GM12878 (cell line): ENCODE results near the gene SLC6A8. TPM values are rescaled to one million over a fixed set of nuclear protein-coding genes. Genes with fewer than 3 reads are reported as not detected.

ENCODE experiments used
- CEBPB ChIP-seq, 2 experiments: fragments of 150-350 bp in 1 of 2; IDR thresholded peaks; 2 replicates each; pipeline ENCODE4 v1.6.1; 2012 to 2014; ENCODE audit warnings: low read depth in 2 of 2, low read length in 2 of 2, borderline replicate concordance in 1 of 2, inconsistent platforms in 1 of 2
- HCFC1 ChIP-seq: fragments of 150-350 bp; IDR thresholded peaks from 2 replicates; pipeline ENCODE4 v1.6.1; 2014; ENCODE audit warnings: low read length
- KAT2A ChIP-seq: conservative IDR thresholded peaks from 2 replicates; pipeline ENCODE4 v1.6.1; 2011; ENCODE audit warnings: low read depth, low read length; ENCODE audit not compliant: control insufficient read depth
- LARP7 ChIP-seq: fragments of 450-650 bp; IDR thresholded peaks from 2 replicates; pipeline ENCODE4 v1.6.1; 2017; ENCODE audit warnings: mild to moderate bottlenecking
- RFX5 ChIP-seq: IDR thresholded peaks from 2 replicates; pipeline ENCODE4 v1.6.1; 2011; ENCODE audit warnings: low read depth, low read length, improper control_type of control experiment
- polyA plus RNA-seq, 11 experiments: library from polyadenylated mRNA; depleted of rRNA in 4 of 11; unstranded in 6 of 11; stranded (reverse) in 5 of 11; fragments of >200 nt; fragmentation: Nextera tagmentation in 4 of 11; fragmentation: Illumina TruSeq in 1 of 11; extraction: Ambion mirVana in 4 of 11; extraction: Trizol in 1 of 11; gene quantifications; 1 replicate in 1 of 11; 2 replicates in 10 of 11; pipeline versions ENCODE4 v1.2.1 to v1.2.3, GENCODE V29; 2011 to 2016; ENCODE audit warnings: inconsistent platforms in 2 of 11, missing spikeins in 2 of 11, low read depth in 1 of 11
- total RNA-seq, 4 experiments: library from RNA; depleted of rRNA in 3 of 4; stranded (reverse); fragments of >200 nt in 3 of 4; fragmentation: Illumina TruSeq in 1 of 4; extraction: Trizol in 1 of 4; gene quantifications; 2 replicates each; pipeline versions ENCODE4 v1.2.1 to v1.2.3, GENCODE V29; 2013 to 2021
- TF ChIP-seq, protein P1 (sequence below): fragments of 450-650 bp; formaldehyde crosslinking; IDR thresholded peaks from 2 replicates; pipeline ENCODE4 v1.5.0; 2022; ENCODE audit warnings: mild to moderate bottlenecking, missing genetic modification characterization
- TF ChIP-seq, protein P2 (sequence below): fragments of 150-350 bp; IDR thresholded peaks from 2 replicates; pipeline ENCODE4 v1.6.1; 2016; ENCODE audit warnings: low read depth, low read length

The SLC6A8 gene
- total and polyA plus RNA-seq, 10 of the 15 experiments (the other 5 are each of a cell fraction or from before 2014, with no cell fraction given), result 0.01 to 0.72 (median 0.17) TPM; not detected in 6

DNA sequence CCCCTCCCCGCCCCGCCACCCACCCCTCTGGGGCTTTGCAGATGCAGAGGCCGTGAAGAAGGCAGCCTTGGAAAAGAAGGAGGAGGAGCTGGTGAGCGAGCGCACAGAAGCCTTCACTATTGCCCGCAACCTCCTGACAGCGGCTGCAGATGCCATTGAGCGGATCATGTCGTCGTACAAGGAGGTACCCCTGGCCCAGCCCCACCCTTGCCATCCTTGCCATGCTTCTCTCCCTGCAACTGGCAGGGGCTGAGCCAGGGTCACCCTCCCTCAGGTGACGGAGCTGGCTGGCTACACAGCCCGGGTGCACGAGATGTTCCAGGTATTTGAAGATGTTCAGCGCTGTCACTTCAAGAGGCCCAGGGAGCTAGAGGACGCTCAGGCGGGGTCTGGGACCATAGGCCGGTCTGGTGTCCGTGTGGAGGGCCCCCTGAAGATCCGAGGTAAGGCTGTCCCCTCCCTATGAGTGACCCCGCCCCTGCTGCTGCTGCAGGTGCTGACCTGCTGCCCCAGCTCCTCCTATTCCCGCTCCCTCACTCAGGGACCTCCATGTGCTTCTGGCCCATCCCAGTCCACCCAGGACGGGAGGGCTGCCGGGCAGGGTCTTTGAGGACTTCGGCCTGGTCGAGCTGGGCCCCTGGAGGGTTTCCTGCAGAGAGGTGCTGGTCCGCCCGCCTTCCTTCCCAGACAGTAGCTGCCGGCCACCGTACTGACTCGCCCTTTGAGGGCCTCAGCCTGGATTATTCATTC, 48.5 kb downstream of the SLC6A8 start (continued):
- TF ChIP-seq, protein P1, sequence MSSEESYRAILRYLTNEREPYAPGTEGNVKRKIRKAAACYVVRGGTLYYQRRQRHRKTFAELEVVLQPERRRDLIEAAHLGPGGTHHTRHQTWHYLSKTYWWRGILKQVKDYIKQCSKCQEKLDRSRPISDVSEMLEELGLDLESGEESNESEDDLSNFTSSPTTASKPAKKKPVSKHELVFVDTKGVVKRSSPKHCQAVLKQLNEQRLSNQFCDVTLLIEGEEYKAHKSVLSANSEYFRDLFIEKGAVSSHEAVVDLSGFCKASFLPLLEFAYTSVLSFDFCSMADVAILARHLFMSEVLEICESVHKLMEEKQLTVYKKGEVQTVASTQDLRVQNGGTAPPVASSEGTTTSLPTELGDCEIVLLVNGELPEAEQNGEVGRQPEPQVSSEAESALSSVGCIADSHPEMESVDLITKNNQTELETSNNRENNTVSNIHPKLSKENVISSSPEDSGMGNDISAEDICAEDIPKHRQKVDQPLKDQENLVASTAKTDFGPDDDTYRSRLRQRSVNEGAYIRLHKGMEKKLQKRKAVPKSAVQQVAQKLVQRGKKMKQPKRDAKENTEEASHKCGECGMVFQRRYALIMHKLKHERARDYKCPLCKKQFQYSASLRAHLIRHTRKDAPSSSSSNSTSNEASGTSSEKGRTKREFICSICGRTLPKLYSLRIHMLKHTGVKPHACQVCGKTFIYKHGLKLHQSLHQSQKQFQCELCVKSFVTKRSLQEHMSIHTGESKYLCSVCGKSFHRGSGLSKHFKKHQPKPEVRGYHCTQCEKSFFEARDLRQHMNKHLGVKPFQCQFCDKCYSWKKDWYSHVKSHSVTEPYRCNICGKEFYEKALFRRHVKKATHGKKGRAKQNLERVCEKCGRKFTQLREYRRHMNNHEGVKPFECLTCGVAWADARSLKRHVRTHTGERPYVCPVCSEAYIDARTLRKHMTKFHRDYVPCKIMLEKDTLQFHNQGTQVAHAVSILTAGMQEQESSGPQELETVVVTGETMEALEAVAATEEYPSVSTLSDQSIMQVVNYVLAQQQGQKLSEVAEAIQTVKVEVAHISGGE (CRISPR knock-in tag), result no peak
- no peak for TF ChIP-seq LARP7
- TF ChIP-seq RFX5, result no peak
- no peak for TF ChIP-seq HCFC1
- no peak for TF ChIP-seq KAT2A
- TF ChIP-seq CEBPB (IDR thresholded peaks at IDR 0.05; ENCODE audit: borderline replicate concordance in 1 of 2, low read depth in 2 of 2, low read length in 2 of 2), result no peak
- TF ChIP-seq, protein P2, sequence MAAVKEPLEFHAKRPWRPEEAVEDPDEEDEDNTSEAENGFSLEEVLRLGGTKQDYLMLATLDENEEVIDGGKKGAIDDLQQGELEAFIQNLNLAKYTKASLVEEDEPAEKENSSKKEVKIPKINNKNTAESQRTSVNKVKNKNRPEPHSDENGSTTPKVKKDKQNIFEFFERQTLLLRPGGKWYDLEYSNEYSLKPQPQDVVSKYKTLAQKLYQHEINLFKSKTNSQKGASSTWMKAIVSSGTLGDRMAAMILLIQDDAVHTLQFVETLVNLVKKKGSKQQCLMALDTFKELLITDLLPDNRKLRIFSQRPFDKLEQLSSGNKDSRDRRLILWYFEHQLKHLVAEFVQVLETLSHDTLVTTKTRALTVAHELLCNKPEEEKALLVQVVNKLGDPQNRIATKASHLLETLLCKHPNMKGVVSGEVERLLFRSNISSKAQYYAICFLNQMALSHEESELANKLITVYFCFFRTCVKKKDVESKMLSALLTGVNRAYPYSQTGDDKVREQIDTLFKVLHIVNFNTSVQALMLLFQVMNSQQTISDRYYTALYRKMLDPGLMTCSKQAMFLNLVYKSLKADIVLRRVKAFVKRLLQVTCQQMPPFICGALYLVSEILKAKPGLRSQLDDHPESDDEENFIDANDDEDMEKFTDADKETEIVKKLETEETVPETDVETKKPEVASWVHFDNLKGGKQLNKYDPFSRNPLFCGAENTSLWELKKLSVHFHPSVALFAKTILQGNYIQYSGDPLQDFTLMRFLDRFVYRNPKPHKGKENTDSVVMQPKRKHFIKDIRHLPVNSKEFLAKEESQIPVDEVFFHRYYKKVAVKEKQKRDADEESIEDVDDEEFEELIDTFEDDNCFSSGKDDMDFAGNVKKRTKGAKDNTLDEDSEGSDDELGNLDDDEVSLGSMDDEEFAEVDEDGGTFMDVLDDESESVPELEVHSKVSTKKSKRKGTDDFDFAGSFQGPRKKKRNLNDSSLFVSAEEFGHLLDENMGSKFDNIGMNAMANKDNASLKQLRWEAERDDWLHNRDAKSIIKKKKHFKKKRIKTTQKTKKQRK, result no peak
